GM21737 (cell line): Measurements from ENCODE around the gene TAOK3.
"Not testable (repeated sequence)": the region's sequence is repeated elsewhere in the genome, so short reads cannot be mapped to it uniquely, and the experiment has no call there.

ENCODE experiments used
- ATAC-seq: cut with Tn5 transposase; IDR thresholded peaks from one replicate; pipeline ENCODE4 v1.9.1; 2021; ENCODE audit warnings: mild to moderate bottlenecking, moderate library complexity; ENCODE audit not compliant: unreplicated experiment

Gene TAOK3

DNA sequence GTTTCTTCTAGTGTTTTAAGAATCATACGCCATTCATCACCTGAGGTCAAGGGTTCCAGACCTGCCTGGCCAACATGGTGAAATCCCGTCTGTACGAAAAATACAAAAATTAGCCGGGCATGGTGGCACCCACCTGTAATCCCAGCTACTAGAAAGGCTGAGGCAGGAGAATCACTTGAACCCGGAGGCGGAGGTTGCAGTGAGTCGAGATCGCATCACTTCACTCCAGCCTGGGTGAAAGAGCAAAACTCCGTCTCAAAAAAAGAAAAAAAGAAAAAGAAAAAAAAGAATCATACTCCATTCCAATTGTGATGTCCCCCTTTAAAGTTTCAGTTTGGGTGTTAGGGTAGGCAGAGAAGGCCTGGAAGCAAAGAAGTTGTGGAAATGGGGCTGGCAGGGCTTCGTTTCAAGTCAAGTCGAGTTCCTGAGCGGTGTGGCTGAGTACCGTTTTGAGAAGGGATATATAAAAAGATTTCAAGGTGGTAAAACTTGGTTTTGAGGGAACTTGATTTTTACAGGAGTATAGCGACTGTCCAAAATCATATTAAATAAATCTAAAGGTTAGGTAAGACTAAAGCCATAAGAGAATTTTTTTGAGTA is 1.5 kb upstream of the TAOK3 start:
- ATAC-seq, result no peak

DNA sequence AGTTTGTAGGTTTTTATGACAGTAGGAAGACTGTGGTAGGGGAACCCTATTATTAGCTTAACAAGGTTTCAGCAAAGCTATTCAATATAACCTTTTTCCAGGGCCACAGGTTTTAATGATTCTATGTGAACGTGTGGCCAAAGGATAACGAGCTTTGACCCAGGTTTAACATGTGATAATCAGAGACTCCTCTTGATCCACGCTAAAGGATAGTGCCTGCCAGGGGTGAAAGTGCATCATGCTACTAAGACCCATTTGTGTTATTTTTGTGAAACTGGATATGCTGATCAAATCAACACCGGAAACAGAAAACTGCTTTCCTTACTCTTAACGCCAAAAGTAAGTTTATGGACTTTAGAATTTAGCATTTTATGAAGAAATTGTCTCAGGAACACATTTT is 909 bp upstream of the TAOK3 start:
- ATAC-seq, result no peak

DNA sequence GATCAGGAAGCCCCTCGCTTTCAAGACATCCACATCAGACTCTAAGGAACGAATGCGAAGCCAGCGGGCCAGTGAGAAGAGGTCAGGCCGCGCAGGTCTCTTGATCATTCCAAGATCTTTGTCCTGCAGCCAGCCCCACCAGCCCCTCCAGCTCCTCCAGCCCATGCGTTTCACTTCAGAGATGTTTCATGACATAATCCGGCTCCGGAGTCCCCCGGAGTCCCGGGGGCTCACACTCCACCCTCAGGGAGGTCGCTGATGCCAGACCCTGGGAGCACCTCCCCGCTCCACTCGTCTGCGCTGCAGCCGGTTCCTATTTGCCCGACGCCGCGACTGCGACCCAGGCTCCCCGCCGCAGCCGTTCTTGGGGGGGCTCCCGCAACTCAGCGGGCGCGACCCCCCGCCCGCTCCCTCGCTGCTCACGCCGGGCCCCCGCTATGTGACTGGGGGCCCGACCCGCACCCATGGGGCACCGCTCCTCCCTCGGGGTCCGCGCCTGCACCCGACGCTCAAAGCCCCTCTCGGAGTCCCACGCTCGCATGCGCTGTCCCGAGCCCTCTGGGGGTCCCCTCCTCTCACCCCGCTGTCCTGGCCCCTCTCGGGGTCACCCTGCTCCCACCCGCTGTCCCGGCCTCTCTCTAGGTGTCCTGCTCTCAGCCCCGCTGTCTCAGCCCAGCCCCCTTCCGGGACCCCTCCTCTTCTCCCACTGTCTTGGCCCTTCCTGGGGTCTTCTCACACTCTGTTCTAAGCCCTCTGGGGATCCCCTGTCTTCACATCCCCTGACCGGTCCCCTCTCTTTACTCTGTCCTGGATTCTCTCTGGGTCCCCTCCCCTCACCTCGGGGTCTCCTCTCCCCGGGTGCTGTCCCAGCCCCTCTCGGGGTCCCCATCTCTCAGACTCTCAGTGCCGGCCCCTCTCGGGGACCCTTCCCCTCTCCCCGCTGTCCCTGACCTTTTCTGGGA is 1.1 kb downstream of the TAOK3 start:
- no peak for ATAC-seq

DNA sequence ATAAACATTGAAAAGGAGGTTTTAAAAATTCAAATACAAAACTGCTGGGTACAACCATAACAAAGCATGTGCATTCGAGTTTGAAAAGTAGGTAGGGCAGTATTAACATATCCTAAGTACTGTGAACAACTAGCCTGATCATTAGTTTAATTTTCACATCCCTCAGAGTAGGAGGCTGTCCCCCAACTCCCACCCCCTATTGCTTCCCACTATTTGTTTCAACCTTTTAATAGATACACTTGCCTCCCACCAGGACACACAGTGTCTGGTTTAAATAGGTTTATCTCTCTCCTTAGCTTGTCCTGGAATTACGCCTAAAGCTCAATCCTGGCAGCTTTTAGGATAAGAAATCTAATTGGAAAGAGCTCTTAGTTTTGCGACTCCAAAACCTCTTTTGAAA is 2.1 kb downstream of the TAOK3 start:
- no peak for ATAC-seq

DNA sequence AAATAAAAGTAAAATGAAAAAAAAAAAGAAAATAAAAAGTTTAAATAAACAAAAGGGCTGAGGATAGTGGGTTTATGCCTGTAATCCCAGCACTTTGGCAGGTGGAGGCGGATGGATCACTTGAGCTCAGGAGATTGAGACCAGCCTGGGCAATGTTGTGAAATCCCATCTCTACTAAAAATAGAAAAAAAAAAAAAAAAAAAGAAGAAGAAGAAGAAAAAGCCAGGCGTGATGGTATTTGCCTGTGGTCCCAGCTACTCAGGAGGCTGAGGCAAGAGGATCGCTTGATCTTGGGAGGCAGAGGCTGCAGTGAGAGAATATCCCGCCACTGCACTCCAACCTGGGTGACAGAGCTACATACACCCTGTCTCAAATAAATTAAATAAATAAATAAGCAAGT is 3.9 kb downstream of the TAOK3 start:
- ATAC-seq, result no peak

DNA sequence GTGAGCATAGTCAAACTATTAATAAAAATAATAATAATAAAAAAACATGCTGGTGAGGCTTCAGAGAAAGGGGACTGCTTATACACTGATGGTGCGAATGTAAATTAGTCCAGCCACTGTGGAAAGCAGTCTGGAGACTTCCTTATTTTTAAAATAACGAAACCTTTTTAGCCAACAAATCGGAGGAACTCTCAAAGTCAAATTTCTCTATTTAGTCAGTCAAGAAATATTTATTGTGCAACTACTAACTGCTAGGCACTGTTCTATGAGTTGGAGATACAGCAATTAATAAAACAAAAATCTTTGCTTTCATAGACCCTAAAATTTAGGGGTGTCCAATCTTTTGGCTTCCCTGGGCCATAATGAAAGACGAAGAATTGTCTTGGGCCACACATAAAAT is 10.8 kb downstream of the TAOK3 start:
- ATAC-seq, result no peak

DNA sequence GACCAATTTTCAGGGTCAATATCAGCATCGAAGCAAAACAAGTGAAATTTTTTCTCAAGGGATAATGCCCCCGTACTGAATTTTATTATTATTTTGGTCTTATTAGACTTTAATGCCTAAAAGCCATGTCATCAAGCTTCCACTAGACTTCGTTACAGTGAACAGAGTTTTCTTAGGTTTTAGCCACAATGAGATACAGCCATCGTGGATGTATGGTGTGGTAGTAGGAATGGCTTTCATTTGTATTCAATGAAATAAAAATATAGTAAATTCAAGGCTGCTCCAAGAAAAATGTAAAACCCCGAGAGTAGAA is 11.7 kb downstream of the TAOK3 start:
- no peak for ATAC-seq

DNA sequence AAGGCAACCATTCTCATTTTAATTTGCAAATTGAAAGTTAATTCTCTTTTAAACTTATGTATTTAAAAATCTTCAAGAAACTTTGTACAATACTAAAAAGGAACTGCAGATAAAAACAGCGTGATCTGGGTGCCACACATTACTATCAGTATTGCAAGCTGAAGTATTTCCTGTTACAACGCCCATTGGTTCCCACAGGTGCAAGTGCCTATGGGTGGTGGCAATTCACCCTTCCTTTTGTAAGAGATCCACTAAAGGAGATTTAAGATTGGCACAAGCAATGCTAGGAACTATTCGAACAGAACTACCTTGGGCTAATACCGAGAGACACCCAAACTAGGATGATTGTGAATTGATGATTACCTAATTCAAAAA is 13.2 kb downstream of the TAOK3 start:
- no peak for ATAC-seq

DNA sequence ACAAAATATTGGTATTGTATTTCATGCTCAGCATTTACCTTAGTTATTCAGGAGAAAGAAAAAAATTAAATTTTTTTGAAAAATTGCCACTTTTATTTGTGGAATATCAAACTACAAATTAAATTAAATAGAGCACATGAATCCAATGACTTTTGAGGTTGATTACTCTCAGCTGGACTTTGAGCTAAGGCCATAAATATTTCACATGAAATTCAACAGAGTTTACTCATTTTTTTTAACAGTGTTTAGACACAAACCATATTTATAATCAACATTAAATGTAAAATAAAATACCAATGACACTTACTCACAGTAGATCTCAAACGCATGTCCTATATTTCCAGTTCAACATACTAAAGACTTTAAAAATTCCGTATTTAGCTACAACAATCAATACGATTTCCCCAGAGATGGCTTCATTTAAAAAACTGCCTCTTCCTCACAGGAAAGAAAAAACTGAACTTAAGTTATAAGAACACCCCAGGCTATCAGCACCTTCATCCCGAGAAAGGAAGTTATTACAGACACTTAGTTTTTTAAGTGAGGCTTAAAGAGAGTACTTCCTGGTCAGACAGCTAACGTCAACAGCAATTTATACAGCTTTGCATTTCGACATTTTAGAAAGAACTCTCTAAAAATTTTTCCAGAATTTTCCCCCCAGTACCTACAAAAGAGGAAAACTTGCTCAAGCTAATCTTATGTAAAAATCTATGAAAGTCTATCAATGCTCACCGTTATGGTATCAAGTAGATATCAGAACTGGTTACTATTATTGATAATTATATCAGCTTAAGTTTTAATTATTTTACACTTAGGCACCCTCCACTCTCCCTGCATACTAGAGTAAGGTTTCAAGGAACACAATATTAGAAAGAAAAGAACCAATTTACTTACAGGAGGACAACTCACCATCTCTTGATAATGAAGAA is 13.8 kb downstream of the TAOK3 start:
- ATAC-seq, result no peak

DNA sequence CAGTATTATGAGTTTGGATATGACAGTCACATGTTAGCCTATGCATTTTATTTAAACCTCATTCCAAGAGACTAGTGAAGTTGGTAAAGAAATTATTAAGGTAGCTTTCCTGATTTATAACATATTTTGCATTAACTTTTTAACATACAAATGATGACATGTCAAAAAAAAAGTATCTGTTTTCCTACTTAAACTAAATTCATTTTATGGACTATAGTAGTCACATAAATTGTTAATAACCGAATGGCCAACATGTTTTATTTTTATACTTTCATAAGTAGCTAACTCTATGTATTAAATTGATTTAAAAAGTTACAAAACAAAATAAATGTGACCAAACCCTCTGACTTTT is 14.7 kb downstream of the TAOK3 start:
- ATAC-seq, result no peak

DNA sequence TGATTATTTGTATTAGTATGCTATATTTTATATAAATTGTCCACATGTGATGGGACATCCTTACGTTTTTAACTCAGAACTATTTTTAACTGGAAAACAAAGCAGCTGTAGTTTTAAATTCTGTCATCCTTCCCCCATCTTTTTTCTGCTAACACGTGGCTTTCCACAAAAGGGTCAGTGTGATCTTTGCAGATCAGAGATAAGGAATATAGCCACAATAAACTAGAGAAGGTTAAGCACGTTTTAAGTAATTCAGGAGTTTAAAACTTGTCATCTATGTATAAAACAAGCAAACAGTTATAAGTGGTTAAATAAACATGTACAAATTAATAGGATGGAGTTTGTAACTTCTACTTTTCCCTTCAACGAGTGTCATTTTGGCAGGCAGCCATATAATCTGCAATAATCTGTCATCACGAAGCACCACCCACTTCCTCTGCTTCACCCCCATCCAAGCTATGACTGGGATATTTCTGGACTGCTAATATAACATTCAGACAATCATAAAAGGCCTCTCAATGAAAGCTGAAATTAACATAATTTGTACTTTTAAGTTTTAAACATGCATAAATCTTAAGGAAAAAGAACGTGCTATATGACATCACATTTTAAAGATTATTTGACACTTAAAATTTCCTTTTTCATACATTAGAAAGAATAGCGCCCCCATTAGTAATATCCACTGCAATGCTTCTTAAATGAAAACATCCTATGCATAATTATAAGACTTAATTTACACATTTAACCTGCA is 15.3 kb downstream of the TAOK3 start:
- peak; percentile 56 for ATAC-seq

DNA sequence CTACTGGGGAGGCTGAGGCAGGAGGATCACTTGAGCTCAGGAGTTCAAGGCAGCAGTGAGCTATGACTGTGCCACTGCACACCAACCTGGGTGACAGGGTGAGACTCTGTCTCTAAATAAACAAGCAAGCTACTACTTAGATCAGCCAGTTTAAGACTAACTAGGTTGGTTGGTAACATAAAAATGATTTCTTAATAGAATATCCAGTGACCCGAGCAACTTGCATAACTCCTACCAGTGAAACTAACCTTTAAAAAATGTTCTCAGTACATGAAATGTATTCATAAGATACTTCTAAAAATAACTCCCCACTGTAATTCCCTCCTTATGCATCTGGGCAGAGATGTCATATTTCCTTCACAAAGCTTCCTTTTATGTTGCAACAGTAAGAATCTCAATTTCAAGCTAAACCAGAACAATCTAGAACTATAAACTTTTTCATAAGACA is 15.9 kb downstream of the TAOK3 start:
- ATAC-seq, result peak; percentile 29

DNA sequence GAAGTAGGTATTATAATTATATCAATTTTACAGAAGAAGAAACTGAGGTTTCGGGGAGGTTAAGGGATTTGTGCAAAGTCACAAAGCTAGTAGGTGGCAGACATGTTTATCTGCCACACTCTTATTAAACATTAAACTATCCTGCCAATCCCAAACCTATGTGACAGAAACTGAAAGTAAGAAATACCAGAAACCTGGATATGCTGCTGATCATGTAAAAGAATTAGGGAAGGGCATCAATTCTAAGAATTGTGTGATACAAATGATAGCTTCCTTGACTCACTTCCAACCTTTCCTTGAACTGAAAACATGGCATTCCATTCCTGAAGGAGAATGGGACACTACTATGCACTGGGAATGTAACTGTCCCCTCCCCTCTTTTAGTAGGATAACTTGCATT is 16.9 kb downstream of the TAOK3 start:
- ATAC-seq, result no peak

DNA sequence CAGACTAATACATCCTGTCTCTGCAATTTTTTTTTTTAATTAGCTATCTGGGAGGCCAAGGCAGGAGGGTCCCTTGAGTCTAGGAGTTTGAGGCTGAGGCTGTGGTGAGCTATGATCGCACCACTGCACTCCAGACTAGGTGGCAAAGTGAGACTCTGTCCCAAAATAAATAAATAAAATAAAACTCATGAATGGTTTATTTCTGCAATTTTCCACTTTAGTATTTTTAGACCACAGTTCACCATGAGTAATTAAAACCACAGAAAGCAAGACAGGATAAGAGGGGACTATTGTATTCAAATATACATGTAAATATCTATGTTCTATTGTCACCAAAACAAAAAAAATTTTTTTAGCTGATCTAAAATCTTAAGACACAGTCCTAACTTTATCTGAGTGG is 17.8 kb downstream of the TAOK3 start:
- ATAC-seq, result no peak

DNA sequence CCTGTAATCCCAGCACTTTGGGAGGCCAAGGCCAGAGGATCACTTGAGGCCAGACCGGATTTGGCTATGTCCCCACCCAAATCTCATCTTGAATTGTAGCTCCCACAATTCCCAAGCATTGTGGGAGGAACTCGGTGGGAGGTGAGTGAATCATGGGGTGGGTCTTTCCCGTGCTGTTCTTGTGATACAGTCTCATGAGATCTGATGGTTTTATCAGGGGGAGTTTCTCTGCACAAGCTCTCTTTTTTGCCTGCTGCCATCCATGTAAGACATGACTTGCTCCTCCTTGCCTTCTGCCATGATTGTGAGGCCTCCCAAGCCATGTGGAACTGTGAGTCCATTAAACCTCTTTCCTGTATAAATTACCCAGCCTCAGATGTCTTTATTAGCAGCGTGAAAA is 18.2 kb downstream of the TAOK3 start:
- ATAC-seq, result not testable (repeated sequence)

DNA sequence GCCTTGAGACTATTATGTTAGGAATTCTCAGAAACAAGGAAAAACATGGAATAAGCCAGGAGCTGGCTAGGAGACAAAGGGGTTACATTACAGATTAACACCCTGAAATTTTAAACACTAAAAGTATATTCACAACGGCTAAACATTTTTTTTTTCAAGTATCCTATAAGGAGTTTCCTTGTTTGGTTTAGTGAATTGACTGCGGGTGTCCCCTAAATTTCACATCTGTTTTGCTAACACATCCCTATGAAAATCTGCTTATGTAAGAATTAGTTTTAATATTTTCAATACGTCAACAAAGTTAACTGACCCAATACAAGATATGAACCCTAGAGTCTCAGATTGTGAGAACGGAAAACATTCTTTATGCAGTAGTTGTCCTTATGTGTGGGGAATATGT is 19.0 kb downstream of the TAOK3 start:
- ATAC-seq, result no peak

DNA sequence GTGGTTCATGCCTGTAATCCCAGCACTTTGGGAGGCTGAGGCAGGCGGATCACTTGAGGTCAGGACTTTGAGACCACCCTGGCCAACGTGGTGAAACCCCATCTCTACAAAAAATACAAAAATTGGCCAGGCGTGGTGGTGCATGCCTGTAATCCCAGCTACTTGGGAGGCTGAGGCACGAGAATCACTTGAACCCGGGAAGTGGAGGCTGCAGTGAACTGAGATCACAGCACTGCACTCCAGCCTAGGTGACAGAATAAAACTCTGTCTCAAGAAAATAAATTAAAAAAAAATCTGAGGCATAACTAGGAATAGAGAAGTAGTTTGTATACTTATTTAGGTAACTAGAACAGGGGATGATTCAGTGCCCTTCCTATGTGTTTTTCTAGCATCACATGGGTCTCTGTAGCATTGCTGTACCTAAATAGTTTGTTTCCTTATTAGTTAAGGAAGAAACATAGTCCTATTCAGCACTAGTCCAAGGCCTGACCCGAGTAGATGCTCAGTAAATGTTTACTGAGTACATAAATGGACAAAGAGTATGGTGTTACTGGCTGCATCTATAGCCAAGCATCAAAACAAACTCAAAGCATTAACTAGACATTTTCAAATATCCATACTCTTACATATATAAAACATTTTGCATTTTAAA is 21.7 kb downstream of the TAOK3 start:
- ATAC-seq, result no peak

DNA sequence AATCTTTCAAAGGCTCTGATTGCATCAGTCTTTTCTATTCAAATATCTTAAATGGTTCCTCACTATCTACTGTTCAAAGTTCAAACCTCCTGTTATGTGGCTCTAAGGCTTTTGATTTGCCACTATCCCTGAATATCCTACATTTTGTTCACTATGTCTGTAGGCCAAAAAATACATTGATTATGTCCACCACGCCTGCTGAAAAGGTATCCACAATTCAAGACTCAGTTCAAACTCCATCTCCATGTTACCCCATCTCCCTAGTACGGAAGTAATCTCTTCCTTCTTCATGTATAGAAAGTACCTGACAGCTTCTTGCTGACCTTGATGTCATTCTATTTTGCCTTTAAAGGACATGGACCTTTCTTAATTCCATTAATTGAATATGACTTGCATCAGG is 24.8 kb downstream of the TAOK3 start:
- no peak for ATAC-seq

DNA sequence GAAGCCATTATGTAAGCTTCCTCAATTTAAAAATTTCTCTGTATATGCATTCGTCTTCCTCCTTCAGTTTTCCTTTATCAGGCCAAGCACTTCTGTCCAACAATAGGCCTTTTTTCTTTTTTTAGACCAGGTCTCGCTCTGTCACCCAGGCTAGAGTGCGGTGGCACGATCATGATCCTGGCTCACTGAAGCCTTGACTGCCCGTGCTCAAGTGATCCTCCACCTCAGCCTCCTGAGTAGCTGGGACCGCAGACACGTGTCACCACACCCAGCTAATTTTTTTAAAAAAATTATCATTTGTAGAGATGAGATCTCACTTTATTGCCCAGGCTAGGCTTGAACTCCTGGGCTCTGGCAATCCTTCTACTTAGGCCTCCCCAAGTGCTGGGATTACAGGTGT is 25.8 kb downstream of the TAOK3 start:
- no peak for ATAC-seq

DNA sequence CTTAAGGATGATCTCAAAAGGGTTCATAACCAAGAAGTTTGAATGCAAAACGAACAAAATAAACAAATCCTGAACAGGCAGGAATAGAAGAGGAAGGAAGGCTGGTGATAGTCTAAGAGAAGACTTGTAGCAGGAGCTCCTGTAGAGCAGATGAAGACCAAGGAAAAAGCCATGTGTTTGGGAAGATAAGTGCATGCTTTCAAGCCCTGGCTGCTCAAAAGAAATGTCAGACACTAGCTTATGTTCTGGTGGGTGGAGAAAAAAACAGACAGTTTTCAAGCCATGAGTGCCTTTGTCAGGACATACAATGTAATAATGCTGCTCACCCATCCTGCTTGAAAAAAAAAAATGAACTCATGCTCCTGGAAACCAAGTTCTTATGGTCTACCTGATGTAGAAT is 27.4 kb downstream of the TAOK3 start:
- ATAC-seq, result no peak
